Uterus (tissue), 4 donors: ENCODE data around the gene UVSSA. TPM values are rescaled to one million over a fixed set of nuclear protein-coding genes. Genes with fewer than 3 reads are reported as not detected.

Experiments
- DNase-seq, 2 donors: peaks; one replicate each; pipeline ENCODE4 v3.0.0-alpha.2; 2019 to 2020
- H3K27ac ChIP-seq, 2 donors: fragments of 200-600 bp; sonication (generic); 1 replicate in 1 of 2; 2 replicates in 1 of 2; pipeline ENCODE4 v1.5.1; 2016 to 2018
- H3K27me3 ChIP-seq, 2 donors: fragments of 200-600 bp; sonication (generic); one replicate each; pipeline ENCODE4 v1.5.1; 2018 to 2019; ENCODE audit warnings: control low read depth in 1 of 2
- H3K36me3 ChIP-seq, 2 donors: fragments of 200-600 bp; sonication (generic); one replicate each; pipeline ENCODE4 v1.5.1; 2019; ENCODE audit warnings: control low read depth in 1 of 2
- H3K4me1 ChIP-seq, 2 donors: fragments of 200-600 bp; sonication (generic); one replicate each; pipeline ENCODE4 v1.5.1; 2018 to 2019; ENCODE audit warnings: control low read depth in 1 of 2
- H3K4me3 ChIP-seq, 2 donors: fragments of 200-600 bp; sonication (generic); 1 replicate in 1 of 2; 2 replicates in 1 of 2; pipeline ENCODE4 v1.5.1; 2018 to 2019; ENCODE audit warnings: mild to moderate bottlenecking in 1 of 2
- H3K9me3 ChIP-seq, 2 donors: fragments of 200-600 bp; sonication (generic); one replicate each; pipeline ENCODE4 v1.5.1; 2019; ENCODE audit warnings: control low read depth in 1 of 2
- CTCF ChIP-seq, 4 experiments: fragments of 200-600 bp in 2 of 4; fragments of 450-650 bp in 2 of 4; sonication (generic) in 2 of 4; IDR thresholded peaks; one replicate each; pipeline ENCODE4 v1.5.1; 2016 to 2019; ENCODE audit warnings: antibody characterized with exemption in 4 of 4, mild to moderate bottlenecking in 2 of 4, moderate library complexity in 1 of 4
- POLR2A ChIP-seq, 2 donors: fragments of 450-650 bp; IDR thresholded peaks; one replicate each; pipeline ENCODE4 v1.6.1; 2016; ENCODE audit warnings: antibody characterized with exemption in 2 of 2, mild to moderate bottlenecking in 1 of 2, moderate library complexity in 1 of 2
- intact Hi-C: fragments of 100-400 bp; cut with DNase I; formaldehyde crosslinking; loops from one replicate; pipeline ENCODE4 v1.15.1; 2023; ENCODE audit warnings: low total_unique reads
- total RNA-seq, 4 donors: library from RNA; depleted of rRNA in 3 of 4; stranded (reverse); fragments of >200 nt in 3 of 4; gene quantifications; one replicate each; pipeline versions ENCODE4 v1.1.0 to v1.2.4, GENCODE V29; 2014 to 2023
- donor health status: DM: yes; HTN: yes; CAD: no.

Gene UVSSA
- total RNA-seq, 4 donors from 2014 or later = 13.1 to 37.2 (median 19.3) TPM

GRCh38 chr4:1359976-1360375, 13.0 kb downstream of the UVSSA start:
- TF ChIP-seq POLR2A (IDR thresholded peaks at IDR 0.05) = no peak
- TF ChIP-seq CTCF (IDR thresholded peaks at IDR 0.05) = no peak
- Histone ChIP-seq H3K4me1 (no peaks in the 10 kb centered on the region), H3K9me3 (no peaks in the 10 kb centered on the region), H3K36me3 (no peaks in the 10 kb centered on the region), H3K27me3 (no peaks in the 10 kb centered on the region), H3K4me3 (no peak overlapping the region), H3K27ac (no peak overlapping the region)
- DNase-seq = no peak
- intact Hi-C loops = loop anchor here (10.0 kb wide), 2 partner anchors 225 to 275 kb away; no protein-coding TSS in a partner anchor

GRCh38 chr4:1360423-1361283, 13.6 kb downstream of the UVSSA start:
- H3K36me3 ChIP-seq = no peaks in the 10 kb centered on the region
- intact Hi-C loops = loop anchor here (10.0 kb wide), 2 partner anchors 226 to 274 kb away; no protein-coding TSS in a partner anchor

GRCh38 chr4:1361431-1361830, 14.4 kb downstream of the UVSSA start:
- TF ChIP-seq POLR2A (IDR thresholded peaks at IDR 0.05) = no peak
- TF ChIP-seq CTCF (IDR thresholded peaks at IDR 0.05) = no peak
- Histone ChIP-seq H3K27ac (no peak overlapping the region), H3K4me3 (no peak overlapping the region), H3K36me3 (no peaks in the 10 kb centered on the region), H3K27me3 (no peaks in the 10 kb centered on the region), H3K9me3 (no peaks in the 10 kb centered on the region), H3K4me1 (no peaks in the 10 kb centered on the region)
- no peak for DNase-seq
- intact Hi-C loops = loop anchor here (10.0 kb wide), 2 partner anchors 227 to 273 kb away; no protein-coding TSS in a partner anchor

More at GRCh38 chr4:1360423-1361283, 13.6 kb downstream of the UVSSA start:
- Histone ChIP-seq H3K9me3 (no peaks in the 10 kb centered on the region), H3K27ac (no peak overlapping the region), H3K27me3 (no peaks in the 10 kb centered on the region), H3K4me1 (no peaks in the 10 kb centered on the region), H3K4me3 (no peak overlapping the region)
- no peak for TF ChIP-seq POLR2A (IDR thresholded peaks at IDR 0.05)
- TF ChIP-seq CTCF (IDR thresholded peaks at IDR 0.05) = no peak
- DNase-seq = no peak

- no peaks in the 10 kb centered on the region for H3K27me3 ChIP-seq
- no peaks in the 10 kb centered on the region for H3K36me3 ChIP-seq
- TF ChIP-seq POLR2A (IDR thresholded peaks at IDR 0.05) (no peak), CTCF (IDR thresholded peaks at IDR 0.05) (no peak)
- no peak overlapping the region for H3K4me3 ChIP-seq
- H3K9me3 ChIP-seq = no peaks in the 10 kb centered on the region
- H3K4me1 ChIP-seq = no peaks in the 10 kb centered on the region
- intact Hi-C loops = loop anchor here (10.0 kb wide), 2 partner anchors 227 to 273 kb away; no protein-coding TSS in a partner anchor
- DNase-seq = no peak
- H3K27ac ChIP-seq = no peak overlapping the region
Observed at GRCh38 chr4:1362046-1362445, 15.0 kb downstream of the UVSSA start.

- Histone ChIP-seq H3K27ac (no peak overlapping the region), H3K4me1 (no peaks in the 10 kb centered on the region), H3K36me3 (no peaks in the 10 kb centered on the region), H3K27me3 (no peaks in the 10 kb centered on the region), H3K9me3 (no peaks in the 10 kb centered on the region), H3K4me3 (no peak overlapping the region)
- TF ChIP-seq POLR2A (IDR thresholded peaks at IDR 0.05) = no peak
- TF ChIP-seq CTCF (IDR thresholded peaks at IDR 0.05) = no peak
- DNase-seq = no peak
- intact Hi-C loops = loop anchor here (10.0 kb wide), 2 partner anchors 228 to 272 kb away; no protein-coding TSS in a partner anchor
Observed at GRCh38 chr4:1362521-1362920, 15.5 kb downstream of the UVSSA start.
